Body of pancreas (tissue), 4 donors: ENCODE results near the gene OGFOD3.

Source experiments
- CTCF ChIP-seq, 7 experiments: fragments of 450-650 bp in 4 of 7; fragments of 200-600 bp in 3 of 7; sonication (generic) in 3 of 7; IDR thresholded peaks; one replicate each; pipeline ENCODE4 v1.5.1; 2016 to 2019; ENCODE audit warnings: antibody characterized with exemption in 7 of 7
- POLR2A ChIP-seq, 3 donors: fragments of 450-650 bp; IDR thresholded peaks; one replicate each; pipeline ENCODE4 v1.6.1; 2016; ENCODE audit warnings: antibody characterized with exemption in 3 of 3, mild to moderate bottlenecking in 2 of 3

DNA sequence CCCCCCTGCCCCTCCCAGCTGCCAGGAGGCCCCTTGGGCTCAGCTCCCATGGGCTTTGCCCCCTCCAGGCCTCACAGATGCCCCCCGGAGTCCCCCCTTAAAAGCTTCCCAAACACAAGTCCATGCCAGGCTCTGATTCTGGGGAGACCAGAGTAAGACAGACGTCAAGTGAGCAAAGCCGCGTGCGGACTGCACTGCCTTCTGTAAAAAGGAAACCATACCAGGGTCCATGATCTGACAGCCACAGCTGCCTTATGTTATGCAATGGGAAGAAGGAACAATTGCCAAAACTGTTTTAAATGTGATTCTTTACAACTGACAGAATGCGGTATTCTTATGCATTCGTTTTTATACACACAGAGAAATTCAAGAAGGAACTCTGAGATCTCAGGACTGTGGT lies 18.2 kb downstream of the OGFOD3 start:
- TF ChIP-seq CTCF (IDR thresholded peaks at IDR 0.05), result no peak
- no peak for TF ChIP-seq POLR2A (IDR thresholded peaks at IDR 0.05)
